Erythroblast (primary cell): ENCODE results near the gene PNPLA3.
A peak's percentile ranks its signal among the peaks of the same experiment; 100 is the strongest.
"Not testable (repeated sequence)": the region's sequence is repeated elsewhere in the genome, so short reads cannot be mapped to it uniquely, and the experiment has no call there.

Source experiments
- DNase-seq, 2 experiments: peaks; one replicate each; lab custom pipeline; 2025; lab: John Stamatoyannopoulos, UW
- GATA1 ChIP-seq: IDR thresholded peaks from 2 replicates; pipeline ENCODE4 v1.6.1; 2011; ENCODE audit warnings: low read depth, mild to moderate bottlenecking, control low read depth, low read length, moderate library complexity
- POLR2A ChIP-seq: IDR thresholded peaks from 2 replicates; pipeline ENCODE4 v1.6.1; 2011; ENCODE audit warnings: mild to moderate bottlenecking, low read length

PNPLA3 gene

DNA sequence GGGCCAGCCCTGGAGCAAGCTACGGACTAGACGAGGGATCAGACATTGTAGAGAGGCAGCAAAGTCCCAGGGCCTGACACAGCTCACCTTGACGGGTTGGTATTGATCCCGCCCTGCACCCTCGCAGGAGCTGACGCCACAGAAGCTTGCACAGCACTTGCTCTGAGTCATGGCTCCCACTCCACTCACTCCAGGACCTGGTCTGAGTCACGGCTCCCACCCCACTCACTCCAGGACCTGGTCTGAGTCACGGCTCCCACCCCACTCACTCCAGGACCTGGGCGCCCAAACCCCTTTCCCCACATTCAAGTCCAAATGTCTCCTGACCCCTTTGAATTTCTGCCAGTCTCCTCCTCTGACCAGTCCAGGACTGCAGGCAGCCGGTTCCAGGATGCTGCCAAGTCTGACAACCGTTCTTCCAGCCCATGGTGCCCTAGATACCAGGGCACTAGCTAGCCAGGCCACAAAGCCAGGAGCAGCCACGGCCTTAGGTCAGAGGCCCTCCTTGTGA lies 25.8 kb upstream of the PNPLA3 start:
- DNase-seq, result no peak
- TF ChIP-seq POLR2A (no peak), GATA1 (no peak)

DNA sequence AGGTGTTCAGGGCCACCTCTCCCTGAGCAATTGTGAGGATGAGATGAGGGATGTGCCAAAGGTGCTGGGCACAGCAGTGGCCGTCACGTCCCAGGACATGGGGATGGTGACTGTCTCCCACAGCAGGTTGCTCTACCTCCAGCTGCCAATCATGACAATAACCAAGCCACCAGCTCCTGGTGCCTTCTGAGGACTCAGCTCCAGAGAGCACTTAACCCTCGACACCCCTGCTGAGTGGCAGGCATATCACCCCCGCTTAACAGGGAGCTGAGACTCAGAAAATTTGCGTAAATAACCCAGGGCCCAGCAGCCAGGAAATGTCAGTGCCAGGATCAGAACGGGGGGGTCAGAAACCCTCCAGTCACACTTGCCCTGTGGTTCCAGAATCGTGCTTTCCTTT lies 23.4 kb upstream of the PNPLA3 start:
- TF ChIP-seq POLR2A (no peak), GATA1 (no peak)
- no peak for DNase-seq

DNA sequence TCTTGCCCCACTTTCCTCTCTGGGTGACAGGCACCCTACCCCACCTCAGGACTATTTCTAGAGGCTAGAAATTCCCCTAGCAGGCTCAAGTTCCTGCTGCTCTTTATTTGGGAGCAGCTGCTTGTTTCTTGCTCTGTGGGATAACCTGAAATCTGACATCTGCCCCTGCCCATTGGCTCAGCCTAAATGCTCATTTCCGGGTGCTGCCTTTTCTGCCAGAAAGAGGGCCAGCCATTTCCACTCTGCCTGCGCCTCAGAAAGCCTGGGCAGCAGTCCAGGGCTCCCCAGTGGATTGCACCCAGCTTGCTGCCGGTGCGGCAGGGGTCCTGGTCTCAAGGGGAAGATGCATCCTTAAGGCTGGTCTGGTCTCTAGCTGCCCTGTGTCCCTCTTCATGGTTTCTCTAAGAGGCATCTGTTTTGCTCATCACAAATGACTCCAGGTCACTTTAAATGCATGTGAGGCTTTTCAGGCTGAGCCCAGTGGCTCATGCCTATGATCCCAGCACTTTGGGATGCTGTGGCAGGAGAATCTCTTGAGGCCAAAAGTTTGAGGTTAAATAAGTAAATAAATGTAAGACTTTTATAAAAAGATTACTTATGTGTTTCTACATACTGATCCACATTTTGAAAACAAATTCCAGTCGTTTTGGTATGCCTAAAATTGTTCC lies 21.5 kb upstream of the PNPLA3 start:
- no peak for DNase-seq
- no peak for TF ChIP-seq GATA1
- TF ChIP-seq POLR2A, result no peak

DNA sequence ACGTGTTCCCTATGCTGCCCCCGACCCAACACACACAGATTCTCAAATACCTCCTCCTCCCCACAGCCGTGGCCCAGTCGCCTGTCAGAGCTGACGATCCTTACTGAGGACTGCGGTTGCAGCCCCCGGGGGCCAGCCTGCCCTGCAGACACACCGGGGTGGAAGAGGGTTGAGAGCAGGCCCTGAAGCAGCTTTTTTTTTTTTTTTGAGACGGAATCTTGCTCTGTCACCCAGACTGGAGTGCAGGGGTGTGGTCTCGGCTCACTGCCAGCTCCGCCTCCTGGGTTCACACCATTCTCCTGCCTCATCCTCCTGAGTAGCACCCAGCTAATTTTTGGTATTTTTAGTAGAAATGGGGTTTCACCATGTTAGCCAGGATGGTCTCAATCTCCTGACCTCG lies 20.6 kb upstream of the PNPLA3 start:
- peak; percentile 38 to 60 for DNase-seq

DNA sequence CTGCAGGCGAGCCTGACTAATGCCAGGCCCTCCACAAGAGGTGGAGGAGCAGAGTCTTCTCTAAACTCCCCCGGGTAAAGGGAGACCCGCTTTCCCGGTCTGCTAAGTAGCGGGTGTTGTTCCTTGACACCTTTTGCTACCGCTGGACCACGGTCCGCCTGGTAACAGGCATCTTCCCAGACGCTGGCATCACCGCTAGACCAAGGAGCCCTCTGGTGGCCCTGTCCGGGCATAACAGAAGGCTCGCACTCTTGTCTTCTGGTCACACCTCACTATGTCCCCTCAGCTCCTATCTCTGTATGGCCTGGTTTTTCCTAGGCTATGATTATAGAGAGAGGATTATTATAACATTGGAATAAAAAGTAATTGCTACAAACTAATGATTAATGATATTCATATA lies 19.2 kb upstream of the PNPLA3 start:
- DNase-seq, result not testable (repeated sequence)

DNA sequence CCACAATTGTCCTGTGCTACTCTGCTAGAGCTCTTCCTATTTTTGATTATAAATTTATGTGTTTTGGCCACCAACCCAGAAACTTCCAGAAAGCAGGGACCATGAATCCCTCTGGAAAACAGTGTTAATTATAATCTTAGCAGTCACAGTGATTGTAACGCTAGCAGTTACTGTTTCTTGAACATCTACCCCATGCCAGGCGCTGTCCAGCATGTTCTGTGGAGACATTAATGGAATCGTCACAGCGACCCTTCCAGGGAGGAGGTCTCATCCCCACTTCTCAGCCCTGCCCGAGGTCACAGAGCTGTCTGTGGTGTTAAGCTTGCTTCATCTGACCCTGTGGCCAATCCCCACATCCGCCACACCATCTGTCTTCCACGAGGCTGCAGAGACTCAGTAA lies 17.9 kb upstream of the PNPLA3 start:
- no peak for DNase-seq
- TF ChIP-seq GATA1 (no peak), POLR2A (no peak)

DNA sequence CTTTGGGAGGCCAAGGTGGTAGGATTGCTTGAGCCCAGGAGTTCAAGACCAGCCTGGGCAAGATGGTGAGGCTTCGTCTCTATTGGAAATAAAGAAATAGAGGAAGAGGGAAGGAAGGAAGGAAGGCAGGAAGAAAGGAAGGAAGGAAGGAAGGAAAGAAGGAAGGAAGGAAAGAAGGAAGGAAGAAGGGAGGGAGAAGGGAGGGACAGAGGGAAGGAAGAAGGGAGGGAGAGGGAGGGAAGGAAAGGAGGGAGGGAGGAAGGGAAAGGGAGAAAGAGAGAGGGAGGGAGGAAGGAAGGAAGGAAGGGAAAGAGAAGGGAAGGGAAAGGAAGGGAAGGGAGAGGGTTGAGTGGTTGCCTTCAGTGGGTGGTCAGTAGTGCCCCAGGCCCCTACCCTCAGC lies 13.9 kb upstream of the PNPLA3 start:
- no peak for DNase-seq
- TF ChIP-seq GATA1 (no peak), POLR2A (no peak)

DNA sequence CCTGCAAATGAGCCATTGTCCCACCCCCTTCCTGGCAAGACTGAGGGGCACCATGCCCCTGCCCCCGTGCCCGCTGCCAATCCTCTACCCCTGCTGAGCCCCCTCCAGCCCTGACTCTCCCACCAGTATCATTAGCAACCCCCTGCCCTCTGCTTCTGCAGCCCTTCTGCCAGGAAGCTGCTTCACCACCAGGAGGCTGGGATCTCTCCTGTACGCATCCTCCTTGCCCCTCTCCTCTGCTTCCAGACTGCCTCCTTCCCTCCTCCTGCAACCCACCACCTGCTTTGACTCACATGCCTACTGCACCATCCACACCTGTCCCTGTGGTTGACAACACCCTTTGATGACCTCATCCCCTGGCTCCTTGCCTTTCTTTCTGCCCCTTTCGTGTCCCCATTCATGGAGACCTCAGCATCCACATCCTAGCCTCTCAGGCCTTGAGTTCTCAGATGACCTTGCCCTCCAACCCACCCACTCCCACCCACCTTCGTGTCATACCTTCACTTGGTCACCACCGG lies 13.4 kb upstream of the PNPLA3 start:
- TF ChIP-seq POLR2A (no peak), GATA1 (no peak)
- no peak for DNase-seq

DNA sequence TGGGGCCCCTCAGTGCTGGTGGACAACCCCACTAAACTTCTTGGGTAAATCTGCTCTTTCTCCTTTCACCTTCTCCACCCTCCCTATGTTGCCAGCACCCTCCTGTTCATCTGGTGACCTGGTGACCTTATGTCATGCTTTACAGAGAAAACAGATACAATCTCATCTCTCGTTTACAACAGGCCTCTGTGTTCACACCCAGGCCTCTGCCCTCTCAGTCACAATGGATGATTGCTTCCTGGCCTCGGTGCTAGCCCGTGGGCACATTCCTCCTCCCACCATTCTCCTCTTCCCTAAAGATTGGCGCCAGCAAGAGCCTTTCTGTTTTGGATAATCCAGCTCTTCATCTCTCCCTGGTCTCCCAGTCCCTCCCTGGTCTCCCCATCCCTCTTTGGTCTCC lies 12.3 kb upstream of the PNPLA3 start:
- TF ChIP-seq GATA1 (no peak), POLR2A (no peak)
- no peak for DNase-seq

DNA sequence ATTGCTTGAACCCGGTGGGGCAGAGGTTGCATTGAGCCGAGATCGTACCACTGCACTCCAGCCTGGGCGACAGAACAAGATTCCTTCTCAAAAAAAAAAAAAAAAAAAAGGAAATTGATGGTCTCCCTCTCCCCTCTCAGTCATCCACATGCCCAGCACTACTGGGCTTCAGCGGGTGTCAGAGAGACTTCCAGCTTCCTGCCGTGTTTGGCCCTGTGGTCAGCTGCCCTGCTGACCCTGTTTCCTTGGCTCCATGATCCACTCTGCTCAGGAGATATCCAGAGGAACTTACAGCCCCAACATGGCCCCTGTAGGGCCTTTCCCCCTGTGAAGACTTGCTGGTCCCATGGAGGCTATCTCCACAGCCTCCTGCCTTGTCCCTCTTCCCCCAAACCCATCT lies 6.1 kb upstream of the PNPLA3 start:
- TF ChIP-seq GATA1, result no peak
- TF ChIP-seq POLR2A, result no peak
- no peak for DNase-seq

DNA sequence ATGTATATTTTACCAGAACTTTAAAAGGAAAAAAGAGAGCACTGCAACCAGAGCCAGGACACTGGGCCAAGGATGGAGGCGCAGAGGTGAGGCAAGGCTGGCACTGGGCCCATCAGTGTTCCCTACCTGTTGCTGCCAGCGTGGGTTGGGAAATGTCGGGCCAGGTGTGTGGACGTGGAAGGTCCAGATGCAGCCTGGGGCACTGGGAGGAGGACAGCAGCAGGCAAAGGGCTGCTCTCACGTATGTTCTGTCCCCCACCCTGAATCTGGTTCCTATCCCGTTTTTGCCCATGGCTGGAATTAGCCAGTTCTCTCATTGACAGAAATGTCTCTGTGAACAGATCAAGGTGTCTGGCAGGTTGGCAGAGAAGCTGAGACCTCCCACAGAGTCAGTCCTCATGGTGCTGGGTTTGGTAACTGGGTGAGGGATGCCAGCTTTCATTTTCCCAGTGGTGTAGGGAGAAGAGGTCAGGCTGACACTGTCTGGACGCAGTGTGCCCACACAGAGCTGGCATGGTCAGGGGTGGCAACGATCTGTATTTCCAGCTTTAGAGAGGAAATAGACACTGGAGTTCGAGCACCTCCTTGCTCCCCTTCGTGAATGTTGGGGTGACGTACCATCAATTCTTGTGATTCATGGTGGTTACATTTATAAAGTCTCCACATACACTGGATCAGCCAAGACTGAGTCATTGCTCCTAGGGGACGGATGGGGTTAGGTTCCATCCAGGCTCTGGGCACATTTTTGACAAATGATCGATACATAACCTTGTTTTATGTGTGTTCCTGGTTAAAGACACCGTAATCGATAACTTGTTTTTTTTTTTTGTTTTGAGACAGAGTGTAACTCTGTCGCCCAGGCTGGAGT lies 4.3 kb upstream of the PNPLA3 start:
- no peak for DNase-seq

DNA sequence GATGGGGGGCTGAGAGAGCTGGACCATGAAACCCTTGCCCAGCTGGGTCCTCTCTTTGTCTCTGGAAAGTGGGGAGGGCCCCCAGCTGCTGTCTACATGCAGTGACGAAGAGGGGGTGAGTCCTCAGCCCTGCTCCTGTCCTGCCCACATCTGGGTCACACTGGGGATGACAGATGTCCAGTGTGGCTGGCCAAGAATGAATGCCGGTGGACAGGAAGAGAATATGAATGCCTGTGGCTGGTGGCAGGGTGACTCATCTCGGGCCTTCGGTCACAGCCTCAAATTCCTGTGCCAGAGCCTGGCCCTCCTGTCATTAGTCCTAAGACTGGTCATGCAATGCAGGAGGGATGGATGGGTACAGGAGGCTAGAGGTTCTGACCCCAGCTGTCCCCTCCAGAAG lies 2.2 kb upstream of the PNPLA3 start:
- TF ChIP-seq POLR2A, result no peak
- no peak for TF ChIP-seq GATA1
- DNase-seq, result no peak

More for the DNA sequence above, 4.3 kb upstream of the PNPLA3 start:
- no peak for TF ChIP-seq POLR2A
- no peak for TF ChIP-seq GATA1

DNA sequence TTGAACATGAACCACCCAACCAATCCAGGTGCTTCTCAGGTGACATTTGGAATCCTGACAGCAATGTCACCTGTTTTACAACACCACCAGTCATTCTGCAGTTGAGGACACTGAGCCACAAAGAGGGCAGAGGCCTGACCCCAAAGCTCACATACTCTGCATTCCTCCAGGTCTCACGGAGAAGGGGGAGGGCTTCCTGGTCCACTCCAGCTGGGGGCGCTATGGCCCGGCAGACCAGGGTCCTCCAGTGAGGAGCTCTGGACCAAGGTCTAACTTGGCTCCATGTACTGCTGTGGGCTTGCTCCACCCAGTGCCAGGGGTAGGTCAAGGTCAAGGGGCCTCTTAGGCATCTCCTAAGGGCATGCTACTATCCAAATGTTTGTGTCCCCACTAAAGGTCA lies 1.5 kb upstream of the PNPLA3 start:
- TF ChIP-seq POLR2A (no peak), GATA1 (no peak)
- DNase-seq, result peak; percentile 6 to 10

DNA sequence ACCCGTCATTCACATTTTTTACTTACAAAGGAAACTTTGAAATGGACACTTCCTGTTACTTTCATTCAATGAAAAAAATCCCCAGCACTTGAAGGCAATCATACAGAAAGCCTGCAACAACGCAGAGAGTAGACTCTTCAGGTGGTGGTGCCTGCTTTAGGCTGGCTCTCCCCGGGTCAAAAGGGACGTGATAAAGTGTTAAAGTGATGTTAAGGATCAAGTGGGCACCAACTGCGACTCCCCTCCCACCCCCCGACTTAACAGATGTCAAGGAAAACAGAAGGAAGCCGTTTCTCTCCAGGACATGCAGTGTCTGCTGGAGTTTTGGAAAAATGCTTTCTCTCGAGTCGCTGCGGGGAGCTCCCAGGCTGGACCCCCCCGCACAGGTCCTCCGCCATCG lies 414 bp upstream of the PNPLA3 start:
- DNase-seq, result peak in 1 of 2 experiments; percentile 29
- TF ChIP-seq GATA1, result no peak
- TF ChIP-seq POLR2A, result no peak
